Gastrocnemius medialis (tissue), 4 donors: ENCODE measurements around the gene MON1A.

ENCODE experiments used
- CTCF ChIP-seq, 5 experiments: fragments of 450-650 bp in 3 of 5; fragments of 200-600 bp in 2 of 5; sonication (generic) in 2 of 5; IDR thresholded peaks in 4 of 5; conservative IDR thresholded peaks in 1 of 5; 1 replicate in 4 of 5; 2 replicates in 1 of 5; pipeline ENCODE4 v1.5.1; 2016 to 2019; ENCODE audit warnings: antibody characterized with exemption in 5 of 5, mild to moderate bottlenecking in 3 of 5, moderate library complexity in 3 of 5
- POLR2A ChIP-seq, 2 donors: fragments of 450-650 bp; IDR thresholded peaks; one replicate each; pipeline ENCODE4 v1.6.1; 2017; ENCODE audit warnings: antibody characterized with exemption in 2 of 2, mild to moderate bottlenecking in 2 of 2, moderate library complexity in 2 of 2

- TF ChIP-seq CTCF (IDR thresholded peaks at IDR 0.05 in 4 of 5, conservative IDR thresholded peaks at IDR 0.05 in 1 of 5), result no peak
- no peak for TF ChIP-seq POLR2A (IDR thresholded peaks at IDR 0.05)
Measured at GRCh38 chr3:49903451-49904424, 25.9 kb downstream of the MON1A start, which contains the start of gene MST1R.
